Astrocyte of the spinal cord (primary cell): ENCODE data around the gene ATXN2L.
"Not testable (repeated sequence)": the region's sequence is repeated elsewhere in the genome, so short reads cannot be mapped to it uniquely, and the experiment has no call there.

Source experiments
- DNase-seq: peaks from one replicate; pipeline ENCODE4 v3.0.0; 2011; ENCODE audit warnings: low read depth, low spot score
- H3K4me3 ChIP-seq: 2 replicates; pipeline ENCODE4 v1.5.1; 2011; ENCODE audit warnings: low read depth, mild to moderate bottlenecking, low read length, moderate library complexity
- CTCF ChIP-seq: IDR thresholded peaks from 2 replicates; pipeline ENCODE4 v1.5.1; 2012; ENCODE audit warnings: low read depth, mild to moderate bottlenecking, low read length, inconsistent platforms
- in situ Hi-C: cut with HindIII; loops from 2 replicates; pipeline ENCODE4 v1.10.0; 2017; ENCODE audit warnings: low sequenced_read_pairs

ATXN2L gene

GRCh38 chr16:28865001-28865688 lies 42.3 kb downstream of the ATXN2L start:
- peak overlapping the region; percentile 64 for H3K4me3 ChIP-seq
- in situ Hi-C loops = no loop called here
- no peak for TF ChIP-seq CTCF
- no peak for DNase-seq

GRCh38 chr16:28865722-28866453 lies 43.1 kb downstream of the ATXN2L start:
- no peak for DNase-seq
- no peak for TF ChIP-seq CTCF
- no peak overlapping the region for H3K4me3 ChIP-seq
- in situ Hi-C loops = no loop called here

- DNase-seq = no peak
- no peak for TF ChIP-seq CTCF
- H3K4me3 ChIP-seq = no peak overlapping the region
- in situ Hi-C loops = no loop called here
These were observed 43.6 kb downstream of the ATXN2L start for GRCh38 chr16:28866454-28866804.

DNA sequence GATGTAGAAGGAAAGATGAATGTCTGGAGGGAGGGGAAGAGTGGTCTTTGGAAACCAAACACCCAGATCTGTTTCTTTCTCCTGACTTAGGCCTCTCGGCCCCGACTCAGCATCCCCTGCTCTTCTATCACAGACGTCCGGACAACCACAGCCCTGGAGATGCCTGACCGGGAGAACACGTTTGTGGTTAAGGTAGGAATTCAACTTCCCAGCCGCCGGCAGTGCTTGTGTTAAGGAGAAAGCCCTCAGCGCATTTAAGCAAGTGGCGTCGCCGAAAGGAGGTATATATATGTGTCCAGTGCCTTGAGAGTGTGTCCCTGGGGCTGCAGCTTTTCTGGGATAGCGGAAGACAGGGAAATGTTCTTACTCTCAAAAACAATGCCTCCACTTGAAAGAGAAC lies 44.4 kb downstream of the ATXN2L start:
- no peak overlapping the region for H3K4me3 ChIP-seq
- no peak for TF ChIP-seq CTCF
- in situ Hi-C loops = no loop called here
- DNase-seq = no peak

GRCh38 chr16:28867646-28868045 lies 44.8 kb downstream of the ATXN2L start:
- in situ Hi-C loops, H3K4me3 ChIP-seq, DNase-seq: not testable (repeated sequence)

DNA sequence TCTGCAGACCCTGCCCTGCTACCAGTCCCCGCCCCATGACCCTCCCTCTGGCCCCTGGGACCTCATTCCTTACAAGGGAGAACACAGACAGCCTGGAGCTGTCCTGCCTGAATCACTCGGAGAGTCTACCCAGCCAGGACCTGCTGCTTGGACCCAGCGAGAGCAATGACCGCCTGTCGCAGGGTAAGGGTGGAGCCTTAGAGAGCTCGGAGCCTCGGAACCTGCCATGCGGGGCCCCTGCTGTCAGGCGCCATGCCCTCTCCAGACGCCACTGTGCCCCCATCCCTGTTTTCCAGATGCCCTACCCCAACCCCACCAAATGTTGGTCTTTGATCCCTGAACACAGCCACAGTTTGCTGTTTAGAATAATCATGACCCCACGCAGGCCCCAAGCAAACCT lies 46.4 kb downstream of the ATXN2L start:
- H3K4me3 ChIP-seq = no peak overlapping the region
- no peak for TF ChIP-seq CTCF
- no peak for DNase-seq
- in situ Hi-C loops = no loop called here

DNA sequence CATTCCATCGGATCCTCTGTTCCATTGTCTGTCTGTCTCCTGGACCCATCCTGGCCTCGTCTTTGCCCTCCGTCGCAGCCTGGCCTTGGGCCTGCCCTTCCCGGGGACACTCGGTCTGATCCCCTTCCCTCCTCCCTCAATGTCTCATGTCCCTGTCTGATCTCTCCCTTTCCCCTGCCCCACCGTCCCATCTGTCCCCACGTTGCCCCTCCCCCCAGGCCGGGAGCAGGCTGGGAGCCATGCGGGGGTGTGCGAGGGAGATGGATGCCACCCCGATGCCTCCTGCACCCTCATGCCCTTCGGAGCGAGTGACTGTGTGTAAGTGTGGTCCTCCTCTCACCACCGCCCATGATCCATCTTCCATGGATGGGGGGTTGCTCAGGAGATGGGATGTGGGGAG lies 50.2 kb downstream of the ATXN2L start:
- no peak for TF ChIP-seq CTCF
- in situ Hi-C loops = no loop called here
- DNase-seq = no peak
- no peak overlapping the region for H3K4me3 ChIP-seq
